HPDE6-E6E7 (cell line): ENCODE data around the gene MRM2.

Experiments
- DNase-seq: peaks from one replicate; pipeline ENCODE4 v3.0.0; 2011; ENCODE audit warnings: missing footprints; ENCODE audit errors: extremely low spot score

MRM2 gene

DNA sequence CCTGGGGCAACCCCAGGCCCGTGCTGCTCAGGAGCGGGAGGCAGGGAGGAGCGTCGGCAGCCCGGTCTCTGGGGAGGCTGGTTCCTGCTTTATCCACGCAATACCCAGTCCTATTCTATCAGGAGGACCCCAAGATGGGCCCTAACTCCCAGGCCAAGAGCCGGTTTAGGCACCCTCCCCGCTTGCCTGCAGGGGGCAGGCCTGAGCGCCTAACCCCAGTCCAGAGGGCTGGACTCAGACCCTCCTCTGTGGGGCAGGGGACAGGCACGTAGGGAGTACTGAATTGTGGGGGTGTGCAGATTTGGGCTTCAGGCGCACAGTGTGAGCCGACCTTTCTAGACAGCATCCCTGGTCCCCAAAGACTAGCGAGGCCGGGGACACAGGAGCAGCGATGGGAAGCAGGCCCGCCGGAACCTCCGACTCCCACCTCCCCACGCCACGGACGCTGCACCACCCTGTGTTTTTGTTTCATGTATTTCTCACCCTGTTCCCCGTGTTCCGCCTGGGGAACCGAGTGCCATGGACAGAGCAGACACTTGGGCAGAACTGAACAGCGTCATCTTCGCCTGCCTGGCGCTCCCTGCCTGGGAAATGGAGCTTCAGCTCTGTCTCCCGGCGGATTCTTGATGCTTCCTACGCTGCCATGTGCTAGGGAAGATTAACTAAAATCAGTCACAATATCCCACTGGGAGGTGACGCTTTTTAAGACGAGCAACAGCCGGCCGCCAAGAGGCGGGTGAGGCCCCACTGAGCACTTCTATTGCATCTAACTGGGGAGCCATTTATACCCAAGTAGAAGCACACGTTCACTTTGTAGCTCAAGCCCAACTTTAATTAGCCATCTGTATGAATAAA, 5.4 kb upstream of the MRM2 start:
- no peak for DNase-seq

DNA sequence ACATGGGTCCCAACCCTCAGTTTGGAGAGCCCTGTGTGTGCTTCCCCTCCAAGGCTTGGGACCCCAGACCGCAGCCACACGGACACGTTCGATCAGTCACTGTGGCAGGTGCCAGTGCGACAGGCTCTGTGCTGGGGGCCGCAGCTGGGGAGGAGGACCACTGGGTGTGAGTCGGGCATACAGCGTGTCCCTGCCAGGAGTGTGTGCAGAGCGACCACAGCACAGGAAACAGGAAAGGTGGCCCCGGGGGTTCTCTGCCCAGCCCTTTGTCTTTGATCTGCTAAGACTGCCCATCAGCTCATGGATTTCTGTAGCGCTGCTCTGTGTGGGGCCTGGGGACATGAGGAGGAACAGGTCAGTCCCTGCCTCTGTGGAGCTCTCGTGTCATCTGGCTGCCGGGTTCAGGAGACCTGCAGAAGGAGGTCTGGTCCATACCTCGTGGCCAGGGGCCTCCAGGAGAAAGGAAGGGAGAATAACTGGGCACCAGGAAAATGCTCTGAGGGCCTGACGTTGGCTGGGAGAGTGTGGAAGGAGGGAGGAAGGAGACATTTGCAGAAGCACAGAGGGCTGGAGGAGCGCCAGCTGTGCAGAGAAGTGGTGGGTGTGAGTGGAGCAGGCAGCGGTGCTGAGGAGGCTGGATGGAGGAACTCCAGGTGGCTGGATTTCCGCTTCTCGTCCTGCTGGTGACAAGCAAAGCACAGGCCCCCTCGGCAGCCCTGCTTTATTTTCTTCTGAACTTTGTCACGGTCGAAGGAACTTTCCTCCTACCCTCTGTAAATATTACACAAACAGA, 4.1 kb upstream of the MRM2 start:
- DNase-seq: no peak

DNA sequence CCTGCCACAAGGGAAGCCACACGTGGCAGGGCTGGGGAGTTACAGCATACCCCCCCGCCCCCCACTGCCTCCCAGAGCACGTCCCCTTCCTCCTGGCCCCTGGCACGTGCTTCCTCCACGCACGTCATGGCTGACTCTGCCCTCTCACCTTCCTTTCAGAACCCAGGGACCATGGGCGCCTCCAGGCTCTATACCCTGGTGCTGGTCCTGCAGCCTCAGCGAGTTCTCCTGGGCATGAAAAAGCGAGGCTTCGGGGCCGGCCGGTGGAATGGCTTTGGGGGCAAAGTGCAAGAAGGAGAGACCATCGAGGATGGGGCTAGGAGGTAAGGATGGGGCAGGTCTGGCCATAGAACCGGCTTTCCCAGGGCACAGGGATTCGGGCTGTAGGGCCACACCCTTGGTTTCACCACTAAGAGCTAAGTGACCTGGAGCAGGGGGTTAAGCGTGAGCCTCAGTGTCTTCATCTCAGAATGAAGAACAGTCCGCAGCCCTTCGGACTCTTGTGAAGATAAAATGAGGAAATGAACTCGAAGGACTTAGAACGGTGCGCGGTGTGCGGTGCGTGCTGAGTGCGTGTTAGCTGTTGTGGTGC, 2.5 kb upstream of the MRM2 start:
- DNase-seq: no peak

DNA sequence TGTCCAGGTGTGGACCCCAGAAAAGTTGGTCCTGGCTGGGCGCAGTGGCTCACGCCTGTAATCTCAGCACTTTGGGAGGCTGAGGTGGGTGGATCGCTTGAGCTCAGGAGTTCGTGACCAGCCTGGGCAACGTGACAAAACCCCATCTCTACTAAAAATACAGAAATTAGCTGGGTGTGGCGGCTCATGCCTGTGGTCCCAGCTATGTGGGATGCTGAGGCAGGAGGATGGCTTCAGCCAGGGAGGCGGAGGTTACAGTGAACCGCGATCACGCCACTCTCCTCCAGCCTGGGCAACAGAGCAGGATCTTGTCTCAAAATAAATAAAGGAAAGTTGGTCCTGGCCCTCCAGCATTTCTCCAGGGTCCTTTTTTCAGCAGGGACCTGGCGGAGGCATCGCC, 1.5 kb upstream of the MRM2 start:
- DNase-seq: no peak

- no peak for DNase-seq
Measured at GRCh38 chr7:2242541-2243429, 780 bp upstream of the MRM2 start.

- DNase-seq: no peak
Measured at GRCh38 chr7:2239242-2239641, 2.8 kb downstream of the MRM2 start.

- DNase-seq: no peak
Measured at GRCh38 chr7:2237109-2237602, 4.8 kb downstream of the MRM2 start.

DNA sequence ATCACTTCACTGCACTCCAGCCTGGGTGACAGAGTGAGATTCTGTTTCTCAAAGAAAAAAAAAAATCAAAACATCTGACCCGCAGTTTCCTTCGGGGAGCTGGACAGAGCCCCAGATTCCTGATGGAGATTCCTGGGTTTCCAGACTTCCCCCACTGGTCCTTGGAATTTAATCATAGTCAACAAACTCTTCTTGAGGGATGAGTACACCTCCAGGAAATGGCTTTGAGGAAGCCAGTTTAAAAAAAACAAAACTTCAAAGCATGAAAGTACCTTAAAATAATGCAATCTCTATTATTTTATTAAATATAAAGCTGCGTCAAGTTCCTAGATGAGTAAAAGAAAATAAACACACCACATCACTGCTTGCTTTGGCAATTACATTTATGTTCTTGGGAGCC, 8.1 kb downstream of the MRM2 start:
- no peak for DNase-seq

- DNase-seq: peak; percentile 90
Measured at GRCh38 chr7:2232766-2233520, 9.1 kb downstream of the MRM2 start, which contains the start of gene MAD1L1. MAD1L1 (minus strand) TSS chr7:2232945; CDS start chr7:2230133, 2,812 bp downstream.

- no peak for DNase-seq
Measured at GRCh38 chr7:2231992-2232765, 9.8 kb downstream of the MRM2 start.

GRCh38 chr7:2230882-2231281, 11.1 kb downstream of the MRM2 start:
- no peak for DNase-seq

GRCh38 chr7:2230226-2230625, 11.8 kb downstream of the MRM2 start:
- DNase-seq: no peak

GRCh38 chr7:2229467-2229866, 12.5 kb downstream of the MRM2 start:
- no peak for DNase-seq

GRCh38 chr7:2228921-2229320, 13.1 kb downstream of the MRM2 start:
- no peak for DNase-seq

DNA sequence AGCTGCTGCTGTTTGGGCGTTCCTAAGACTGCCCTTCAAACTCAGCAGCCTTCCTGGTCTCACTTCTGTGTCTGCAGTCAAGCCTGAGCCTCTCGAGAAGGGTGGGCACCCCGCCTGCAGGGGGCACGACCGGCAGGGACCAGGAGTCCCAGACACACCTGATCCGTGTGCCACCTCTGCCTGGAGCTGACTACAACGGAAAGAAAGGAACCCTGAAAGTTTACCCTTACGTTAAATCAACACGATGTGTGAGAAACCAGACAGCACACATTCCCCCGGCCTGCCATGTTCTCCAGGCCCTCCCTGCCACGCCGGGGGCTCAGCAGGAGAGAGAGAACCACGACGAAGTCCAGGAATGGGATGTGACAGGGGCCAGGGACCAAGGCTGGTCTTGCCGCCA, 14.3 kb downstream of the MRM2 start:
- DNase-seq: no peak

- no peak for DNase-seq
Measured at GRCh38 chr7:2225830-2226229, 16.2 kb downstream of the MRM2 start.

DNA sequence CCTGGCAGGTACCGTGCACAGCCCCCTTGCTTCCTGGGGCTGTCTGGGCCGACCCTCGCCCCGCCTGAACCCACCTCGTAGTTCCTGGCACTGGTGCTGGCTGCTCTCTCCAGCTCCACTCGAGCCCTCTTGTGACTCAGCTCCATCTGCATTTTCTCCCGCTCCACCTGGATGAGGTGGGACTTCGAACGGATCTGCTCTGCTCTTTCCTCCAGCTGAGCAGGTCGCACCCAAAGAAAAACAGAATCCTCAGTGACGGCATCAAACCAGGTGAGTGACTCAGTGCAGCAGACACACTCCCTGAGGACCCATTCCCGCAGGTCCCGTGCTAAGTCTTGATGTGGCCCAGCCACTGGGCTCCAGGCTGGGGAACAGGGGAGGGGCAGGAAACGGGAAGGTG, 16.7 kb downstream of the MRM2 start:
- peak; percentile 77 for DNase-seq

DNA sequence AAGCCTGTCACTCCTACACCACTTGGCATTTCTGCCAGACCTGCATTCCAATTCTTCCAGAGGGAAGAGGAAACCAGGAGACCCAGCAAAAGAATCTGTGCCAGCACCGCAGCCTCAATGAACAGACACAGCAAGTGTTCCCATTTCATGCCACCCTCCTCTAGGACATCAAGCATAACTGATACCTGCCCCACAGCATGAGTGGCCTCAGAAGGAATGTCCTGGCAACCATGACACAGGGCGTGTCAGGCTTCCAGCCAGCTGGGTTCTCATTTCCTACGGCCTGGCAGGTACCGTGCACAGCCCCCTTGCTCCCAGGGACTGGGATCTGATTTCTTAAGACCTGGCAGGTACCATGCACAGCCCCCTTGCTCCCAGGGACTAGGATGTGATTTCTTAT, 17.1 kb downstream of the MRM2 start:
- DNase-seq: no peak

DNA sequence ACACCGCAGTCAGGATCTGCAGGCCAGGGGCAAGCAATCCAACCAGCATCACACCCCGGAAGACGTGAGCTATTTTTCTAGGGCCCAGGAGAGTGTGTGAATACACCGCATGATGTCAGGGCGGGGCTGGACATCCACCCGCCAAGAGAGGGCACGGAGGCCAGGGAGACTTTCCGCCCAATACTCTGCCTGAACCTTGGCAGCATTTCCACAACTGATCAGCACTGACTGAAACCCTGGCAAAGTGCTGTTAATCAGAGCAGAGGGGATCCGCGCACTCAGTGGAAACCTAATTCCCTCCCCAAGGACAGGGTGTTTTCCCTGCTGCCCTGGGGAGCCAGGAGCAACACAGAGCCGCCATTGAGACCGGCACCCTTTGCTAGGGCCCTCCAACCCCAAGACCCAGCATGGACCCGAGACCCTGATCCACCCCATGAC, 17.5 kb downstream of the MRM2 start:
- no peak for DNase-seq

DNA sequence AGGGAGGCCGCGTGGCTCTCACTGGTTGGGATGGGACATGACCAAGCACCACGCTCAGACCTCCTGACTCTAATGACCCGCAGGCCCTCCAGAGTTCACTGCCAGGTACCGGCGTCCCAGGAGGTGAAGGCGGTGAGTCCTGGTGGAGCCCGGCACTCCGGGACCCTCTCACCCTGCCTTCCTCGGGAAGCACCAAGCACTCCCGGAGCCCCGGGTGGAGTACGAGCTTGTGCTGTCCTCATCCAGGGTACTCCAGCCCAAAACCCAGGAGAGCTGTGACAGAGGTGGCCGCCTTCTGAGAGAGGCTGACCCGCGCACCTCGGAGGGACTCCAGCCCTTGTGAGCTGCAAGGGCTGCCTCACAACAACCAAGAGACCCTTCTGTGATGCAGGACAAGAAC, 18.7 kb downstream of the MRM2 start:
- no peak for DNase-seq
